Measurements from ENCODE around the gene LLGL2. TPM values are rescaled to one million over a fixed set of nuclear protein-coding genes. Genes with fewer than 3 reads are reported as not detected.

Gene LLGL2
- total RNA-seq, 4 donors from 2014 or later = 57.3 to 96.0 (median 79.6) TPM

DNA sequence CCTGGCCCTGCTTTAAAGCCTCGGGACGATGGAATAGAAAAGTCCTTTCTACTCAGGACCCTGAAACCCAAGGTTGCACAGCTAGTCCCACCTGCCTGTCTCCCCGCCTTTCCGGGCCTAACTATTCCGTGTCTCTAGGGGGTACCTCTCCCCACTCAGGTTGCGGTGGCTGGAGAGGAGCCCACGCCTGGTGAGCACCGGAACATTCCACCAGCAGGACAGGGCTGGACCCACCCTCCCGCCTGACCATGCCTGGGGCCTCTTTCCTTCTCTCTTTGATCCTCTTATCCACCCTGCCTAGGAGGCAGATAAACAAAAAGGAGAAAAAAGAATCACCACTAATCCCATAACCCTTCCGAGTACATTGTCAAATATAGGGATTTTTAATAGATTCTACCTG is 10.9 kb downstream of the LLGL2 start:
- no peak overlapping the region for H3K4me3 ChIP-seq (ENCODE audit: low read depth, poor library complexity, severe bottlenecking)
- intact Hi-C loops (cut with DNase I; ENCODE audit: low total_unique reads) = no loop called here
- no peak for DNase-seq (ENCODE audit: low spot score in 2 of 2)
- no peak for TF ChIP-seq POLR2A (IDR thresholded peaks at IDR 0.05)
- TF ChIP-seq, protein P1, sequence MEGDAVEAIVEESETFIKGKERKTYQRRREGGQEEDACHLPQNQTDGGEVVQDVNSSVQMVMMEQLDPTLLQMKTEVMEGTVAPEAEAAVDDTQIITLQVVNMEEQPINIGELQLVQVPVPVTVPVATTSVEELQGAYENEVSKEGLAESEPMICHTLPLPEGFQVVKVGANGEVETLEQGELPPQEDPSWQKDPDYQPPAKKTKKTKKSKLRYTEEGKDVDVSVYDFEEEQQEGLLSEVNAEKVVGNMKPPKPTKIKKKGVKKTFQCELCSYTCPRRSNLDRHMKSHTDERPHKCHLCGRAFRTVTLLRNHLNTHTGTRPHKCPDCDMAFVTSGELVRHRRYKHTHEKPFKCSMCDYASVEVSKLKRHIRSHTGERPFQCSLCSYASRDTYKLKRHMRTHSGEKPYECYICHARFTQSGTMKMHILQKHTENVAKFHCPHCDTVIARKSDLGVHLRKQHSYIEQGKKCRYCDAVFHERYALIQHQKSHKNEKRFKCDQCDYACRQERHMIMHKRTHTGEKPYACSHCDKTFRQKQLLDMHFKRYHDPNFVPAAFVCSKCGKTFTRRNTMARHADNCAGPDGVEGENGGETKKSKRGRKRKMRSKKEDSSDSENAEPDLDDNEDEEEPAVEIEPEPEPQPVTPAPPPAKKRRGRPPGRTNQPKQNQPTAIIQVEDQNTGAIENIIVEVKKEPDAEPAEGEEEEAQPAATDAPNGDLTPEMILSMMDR (IDR thresholded peaks at IDR 0.05) = no peak
- WGBS, 2 donors = 81 to 87% methylated on average over 10 of the region's 10 CpGs

DNA sequence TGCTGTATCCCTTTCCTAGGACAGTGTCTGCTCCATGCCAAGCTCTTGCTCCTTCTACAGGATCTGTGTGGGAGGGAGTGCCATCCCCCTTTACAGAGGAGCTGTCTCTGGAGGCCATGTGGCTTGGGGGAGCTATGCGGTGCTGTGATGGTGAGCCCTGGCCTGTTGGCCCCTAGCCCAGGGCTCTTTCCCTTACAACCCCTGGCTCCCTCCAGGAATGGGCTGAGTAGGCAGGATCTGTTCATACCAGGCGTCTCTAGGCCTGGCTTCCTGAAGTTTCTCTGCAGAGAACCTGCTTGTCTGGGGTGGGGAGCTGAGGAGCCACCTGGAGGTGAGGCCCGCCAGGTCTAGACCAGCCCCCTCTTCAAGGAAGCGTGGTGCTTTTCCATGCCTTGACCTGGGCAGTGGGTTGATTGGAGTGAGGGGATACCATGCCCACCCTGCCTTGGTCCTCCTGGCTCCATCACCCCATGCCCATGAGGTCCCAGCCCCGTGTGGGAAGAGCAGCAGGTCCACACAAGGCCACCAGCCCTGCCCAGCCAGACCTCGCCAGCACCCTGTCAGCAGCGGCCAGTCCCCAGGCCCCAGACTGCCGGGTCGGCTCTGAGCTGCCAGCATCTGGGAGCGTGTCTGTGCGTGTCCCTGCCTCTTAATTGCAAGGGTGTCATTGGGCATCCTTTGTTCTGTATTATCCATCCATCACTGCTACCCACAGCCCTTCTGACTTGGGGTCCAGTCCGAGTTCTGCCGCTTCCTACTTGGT is 14.7 kb downstream of the LLGL2 start:
- 67 to 75% methylated on average over 12 to 13 of the region's 13 CpGs for WGBS, 2 donors
- TF ChIP-seq, protein P1 (IDR thresholded peaks at IDR 0.05) = no peak
- TF ChIP-seq POLR2A (IDR thresholded peaks at IDR 0.05) = no peak
- no peak for DNase-seq (ENCODE audit: low spot score in 2 of 2)
- intact Hi-C loops (cut with DNase I; ENCODE audit: low total_unique reads) = no loop called here
- no peak overlapping the region for H3K4me3 ChIP-seq (ENCODE audit: low read depth, poor library complexity, severe bottlenecking)

DNA sequence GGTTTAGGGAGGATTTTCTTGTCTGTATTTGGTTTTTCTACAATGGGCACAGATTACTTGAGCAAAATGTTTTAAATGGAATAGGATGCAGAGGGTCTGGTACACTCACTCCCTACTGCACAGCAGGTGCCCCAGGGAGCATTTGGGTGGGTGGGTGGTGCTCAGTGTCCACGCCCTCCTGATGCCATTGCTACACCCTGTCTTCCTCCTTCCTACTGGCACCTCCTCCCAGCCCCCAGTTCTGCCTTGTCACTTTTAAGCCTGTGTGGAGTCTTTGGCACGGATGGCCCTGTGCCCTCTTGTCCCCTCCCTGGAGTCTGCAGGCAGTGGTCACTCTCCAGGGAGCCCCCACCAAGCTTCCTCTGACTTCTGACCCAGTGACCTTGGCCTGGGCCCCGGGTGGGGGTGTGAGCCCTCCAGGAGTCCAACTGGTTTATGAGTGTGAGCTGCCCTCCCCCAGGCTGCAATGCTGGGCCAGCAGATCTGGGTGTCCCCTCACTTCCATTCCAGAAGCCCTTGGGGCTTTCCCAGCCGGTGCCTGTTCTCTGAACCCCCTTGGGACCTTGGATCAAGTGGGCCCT is 15.5 kb downstream of the LLGL2 start:
- intact Hi-C loops (cut with DNase I; ENCODE audit: low total_unique reads) = no loop called here
- TF ChIP-seq POLR2A (IDR thresholded peaks at IDR 0.05) = no peak
- TF ChIP-seq, protein P1 (IDR thresholded peaks at IDR 0.05) = no peak
- 61% methylated on average over 4 of the region's 4 CpGs for WGBS, 2 donors
- DNase-seq (ENCODE audit: low spot score in 2 of 2) = no peak
- no peak overlapping the region for H3K4me3 ChIP-seq (ENCODE audit: low read depth, poor library complexity, severe bottlenecking)

DNA sequence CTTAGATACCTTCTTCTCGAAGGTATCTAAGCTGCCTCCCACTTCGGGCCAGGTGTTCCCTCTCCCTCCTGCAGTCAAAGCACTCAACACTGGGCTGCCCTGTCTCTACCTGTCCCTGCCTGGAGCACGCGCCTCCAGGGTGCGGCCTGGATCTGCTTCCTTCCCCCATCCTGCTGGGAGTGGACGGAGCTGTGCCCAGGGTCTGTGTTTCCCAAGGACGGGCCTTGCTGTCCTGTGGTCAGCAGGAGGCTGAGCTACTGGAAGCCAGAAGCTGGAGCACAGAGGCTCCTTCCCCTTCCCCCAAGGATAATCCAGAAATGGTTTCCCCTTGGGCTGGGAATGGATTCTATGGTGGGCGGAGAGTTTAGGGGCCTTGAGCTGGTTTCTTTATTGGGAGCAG is 16.7 kb downstream of the LLGL2 start:
- TF ChIP-seq, protein P1 (IDR thresholded peaks at IDR 0.05) = no peak
- no peak for TF ChIP-seq POLR2A (IDR thresholded peaks at IDR 0.05)
- no peak overlapping the region for H3K4me3 ChIP-seq (ENCODE audit: low read depth, poor library complexity, severe bottlenecking)
- intact Hi-C loops (cut with DNase I; ENCODE audit: low total_unique reads) = no loop called here
- 92 to 93% methylated on average over 8 of the region's 8 CpGs for WGBS, 2 donors
- no peak for DNase-seq (ENCODE audit: low spot score in 2 of 2)

DNA sequence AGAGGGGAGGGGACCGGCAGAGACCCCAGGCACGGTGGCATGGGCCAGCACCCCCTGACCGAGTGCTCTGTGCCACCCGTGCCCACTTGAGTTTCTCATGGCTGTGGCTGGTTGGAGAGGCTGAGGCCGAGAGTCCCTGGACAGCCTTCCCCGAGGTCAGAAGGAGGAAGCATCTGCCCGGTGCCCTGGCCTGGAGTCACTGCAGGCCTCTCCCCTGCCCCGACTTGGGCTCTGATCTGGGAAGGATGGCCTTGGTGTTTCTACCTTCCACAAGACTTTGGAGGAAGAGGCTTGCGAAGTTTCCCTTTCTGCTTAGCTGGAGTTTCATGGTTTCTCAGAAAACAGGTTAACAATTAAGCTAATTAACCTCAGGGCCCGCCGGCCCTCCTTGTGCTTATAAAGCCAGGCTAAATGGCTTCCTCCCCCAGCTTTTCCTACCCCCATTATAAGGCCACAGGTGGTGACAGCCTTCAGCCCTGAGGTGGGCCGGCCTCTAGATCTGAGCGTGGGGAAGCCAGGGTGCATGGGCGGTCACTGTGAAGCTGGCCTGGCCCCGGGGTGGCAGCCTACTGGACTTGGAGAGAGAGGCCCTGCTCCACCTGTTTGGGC is 17.3 kb downstream of the LLGL2 start:
- intact Hi-C loops (cut with DNase I; ENCODE audit: low total_unique reads) = no loop called here
- 87 to 89% methylated on average over 13 to 15 of the region's 15 CpGs for WGBS, 2 donors
- no peak for DNase-seq (ENCODE audit: low spot score in 2 of 2)
- H3K4me3 ChIP-seq (ENCODE audit: low read depth, poor library complexity, severe bottlenecking) = no peak overlapping the region
- TF ChIP-seq POLR2A (IDR thresholded peaks at IDR 0.05) = no peak
- TF ChIP-seq, protein P1 (IDR thresholded peaks at IDR 0.05) = no peak
